ENCODE measurements around the gene RRP1.

The RRP1 gene

DNA sequence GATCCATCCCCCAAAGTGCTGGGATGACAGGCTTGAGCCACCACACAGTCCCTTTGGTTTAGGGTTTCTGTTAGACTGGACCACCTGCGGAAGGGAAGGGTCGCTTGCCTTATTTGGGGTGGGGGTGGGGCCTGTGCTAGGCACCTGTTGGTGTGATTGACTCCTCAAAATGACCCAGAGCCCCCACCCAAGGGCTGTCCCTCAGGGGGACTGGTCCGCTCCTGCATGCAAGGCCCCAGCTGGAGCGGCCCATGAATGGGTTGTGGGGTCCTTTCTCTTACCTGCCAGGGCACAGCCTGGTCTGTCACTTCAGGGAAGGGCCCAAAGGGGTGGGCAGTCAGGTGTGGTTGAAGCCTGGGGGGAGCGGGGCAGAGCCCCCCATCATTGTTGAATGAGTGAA lies 11.4 kb upstream of the RRP1 start:
- DNase-seq = no peak

- no peak for DNase-seq
Observed at GRCh38 chr21:43778469-43779335, 10.7 kb upstream of the RRP1 start.

DNA sequence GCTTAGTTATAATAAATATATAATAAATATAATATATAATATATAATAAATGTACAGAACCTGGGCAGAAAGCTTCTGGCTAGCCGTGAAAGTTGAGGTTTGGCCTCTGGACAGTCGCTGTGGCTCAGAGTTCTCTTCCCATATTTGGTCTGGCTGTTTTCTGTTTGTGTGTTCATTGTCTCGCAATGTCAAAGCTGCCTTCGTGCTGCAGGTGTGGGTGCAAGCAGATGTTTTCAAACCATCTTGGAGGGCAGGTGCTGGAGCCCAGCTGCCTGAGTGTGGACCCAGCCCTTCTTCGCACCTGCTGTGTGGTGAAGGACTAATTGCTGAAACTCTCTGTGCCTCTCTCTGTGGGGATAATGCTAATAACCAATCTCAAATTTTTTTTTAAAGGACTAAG lies 9.7 kb upstream of the RRP1 start:
- DNase-seq = no peak

GRCh38 chr21:43781846-43782245 lies 7.5 kb upstream of the RRP1 start:
- no peak for DNase-seq

GRCh38 chr21:43782431-43783097 lies 6.8 kb upstream of the RRP1 start:
- DNase-seq = no peak

DNA sequence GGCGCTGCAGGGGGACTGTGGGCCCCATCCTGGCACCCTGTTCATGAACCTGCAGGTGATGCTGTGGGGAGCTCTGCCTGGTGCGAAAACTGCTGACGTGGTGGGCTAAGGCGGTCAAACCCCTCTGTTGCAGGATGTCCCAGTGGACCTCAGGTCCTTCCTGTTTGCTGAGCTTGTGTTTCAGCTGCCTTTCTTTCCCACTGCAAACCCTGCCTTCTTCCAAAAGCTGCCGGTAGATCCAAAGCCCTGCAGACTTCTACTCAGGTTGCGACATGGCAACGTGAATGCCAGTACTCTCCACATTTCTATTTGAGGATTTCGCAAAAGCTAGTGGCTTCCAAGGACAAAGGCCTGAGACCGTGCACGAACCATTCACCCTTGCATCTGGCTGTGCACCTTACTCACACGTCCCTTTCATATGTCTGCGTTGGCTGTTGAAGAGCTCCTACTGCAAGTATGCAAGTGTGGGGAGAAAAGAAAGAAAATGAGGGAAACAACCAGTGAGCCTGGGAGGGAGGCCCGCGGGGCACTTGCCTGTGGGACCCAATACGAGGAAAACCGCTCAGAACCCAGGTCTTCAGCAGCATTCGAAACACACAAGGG lies 6.2 kb upstream of the RRP1 start:
- no peak for DNase-seq

GRCh38 chr21:43785134-43785533 lies 4.2 kb upstream of the RRP1 start:
- no peak for DNase-seq

DNA sequence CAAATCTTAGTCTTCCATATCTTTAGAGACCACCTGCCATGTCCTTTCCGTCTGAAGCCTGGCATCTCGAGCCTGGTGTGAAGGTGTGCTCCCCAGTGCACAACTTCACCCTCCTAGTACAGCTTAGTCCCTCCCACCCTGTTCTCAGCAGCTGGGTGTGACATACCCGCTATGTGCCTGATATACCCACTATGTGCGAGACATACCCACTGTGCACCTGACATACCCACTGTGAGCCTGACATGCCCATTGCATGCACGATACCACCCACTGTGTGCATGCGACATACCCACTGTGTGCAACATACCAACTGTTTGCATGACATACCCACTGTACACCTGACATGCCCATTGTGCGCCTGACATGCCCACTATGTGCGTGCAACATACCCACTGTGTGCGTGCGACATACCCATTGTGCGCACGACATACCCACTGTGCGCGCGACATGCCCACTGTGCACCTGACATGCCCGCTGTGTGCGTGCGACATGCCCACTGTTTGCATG lies 3.0 kb upstream of the RRP1 start:
- DNase-seq = no peak

DNA sequence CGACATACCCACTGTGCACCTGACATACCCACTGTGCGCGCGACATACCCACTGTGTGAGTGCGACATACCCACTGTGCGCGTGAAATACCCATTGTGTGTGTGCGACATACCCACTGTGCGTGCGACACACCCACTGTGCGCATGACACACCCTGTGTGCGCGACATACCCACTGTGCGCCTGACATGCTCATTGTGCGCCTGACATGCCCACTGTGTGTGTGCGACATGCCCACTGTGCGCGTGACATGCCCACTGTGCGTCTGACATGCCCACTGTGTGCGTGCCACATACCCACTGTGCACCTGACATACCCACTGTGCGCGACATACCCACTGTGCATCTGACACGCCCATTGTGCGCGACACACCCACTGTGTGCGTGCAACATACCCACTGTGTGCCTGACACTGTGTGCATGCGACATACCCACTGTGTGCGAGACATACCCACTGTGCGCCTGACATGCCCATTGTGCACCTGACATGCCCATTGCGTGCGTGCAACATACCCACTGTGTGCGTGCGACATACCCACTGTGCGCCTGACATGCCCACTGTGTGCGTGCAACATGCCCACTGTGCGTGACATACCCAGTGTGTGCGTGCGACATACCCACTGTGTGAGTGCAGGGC lies 2.5 kb upstream of the RRP1 start:
- no peak for DNase-seq

DNA sequence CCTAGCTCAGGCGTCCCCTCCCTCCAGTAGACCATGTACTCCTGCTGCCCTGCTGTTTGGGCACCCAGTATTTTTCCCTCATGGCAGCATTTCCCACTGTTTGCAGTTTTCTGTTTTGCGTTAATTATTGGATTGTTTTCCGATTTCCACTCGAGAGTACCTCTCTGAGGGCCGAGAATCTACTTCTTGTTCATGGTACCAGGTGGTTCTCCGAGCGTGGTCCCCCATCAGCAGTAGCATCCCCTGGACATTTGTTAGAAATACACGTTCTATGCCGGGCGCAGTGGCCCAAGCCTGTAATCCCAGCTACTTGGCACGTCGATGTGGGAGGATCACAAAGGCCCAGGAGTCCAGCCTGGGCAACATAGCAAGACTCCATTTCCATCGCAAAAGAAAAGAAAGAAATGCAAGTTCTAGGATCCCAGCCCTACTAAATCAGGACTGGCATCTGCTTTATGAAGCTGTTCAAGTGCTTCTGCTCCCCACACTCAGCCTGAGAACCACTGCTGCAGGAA lies 690 bp downstream of the RRP1 start:
- DNase-seq = no peak

DNA sequence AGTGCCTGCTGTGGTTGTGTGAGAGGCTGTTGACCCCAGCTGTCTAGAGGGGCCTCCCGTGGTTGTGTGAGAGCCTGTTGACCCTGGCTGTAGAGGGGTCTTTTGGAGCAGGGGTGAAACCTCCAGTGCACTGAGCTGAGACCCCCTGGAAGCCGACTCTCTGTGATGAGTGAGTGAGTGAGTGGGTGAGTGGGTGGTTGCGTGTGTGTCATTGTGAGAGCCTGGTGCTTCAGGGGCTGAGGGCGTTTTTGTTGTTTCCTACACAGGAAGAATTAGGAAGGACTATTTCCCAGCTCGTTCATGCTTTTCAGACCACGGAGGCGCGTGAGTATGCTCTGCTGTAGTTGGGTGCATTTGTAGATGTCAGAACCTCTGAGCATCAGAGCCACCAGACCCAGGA lies 3.0 kb downstream of the RRP1 start:
- no peak for DNase-seq

DNA sequence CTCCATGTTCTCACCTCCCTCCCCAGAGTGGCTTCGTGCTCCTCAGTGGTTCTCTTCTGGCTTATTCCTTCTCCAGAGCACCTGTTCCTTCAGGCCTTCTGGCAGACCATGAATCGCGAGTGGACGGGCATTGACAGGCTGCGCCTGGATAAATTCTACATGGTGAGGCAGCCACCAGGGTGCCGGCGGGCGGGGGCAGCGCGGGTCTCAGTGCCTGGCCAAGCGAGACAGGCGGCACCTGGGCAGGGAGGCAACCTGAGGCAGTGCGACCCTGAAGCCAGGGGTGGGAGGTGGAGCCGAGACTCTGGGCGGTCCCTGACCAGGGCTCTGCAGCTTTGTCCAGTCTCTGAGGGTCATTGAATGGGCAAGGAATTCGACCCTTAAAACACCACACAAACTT lies 3.9 kb downstream of the RRP1 start:
- DNase-seq = no peak

GRCh38 chr21:43794311-43794710 lies 4.9 kb downstream of the RRP1 start:
- no peak for DNase-seq

GRCh38 chr21:43794857-43795256 lies 5.5 kb downstream of the RRP1 start:
- no peak for DNase-seq

GRCh38 chr21:43797415-43797814 lies 8.0 kb downstream of the RRP1 start:
- no peak for DNase-seq

GRCh38 chr21:43797925-43798715 lies 8.7 kb downstream of the RRP1 start:
- DNase-seq = no peak

DNA sequence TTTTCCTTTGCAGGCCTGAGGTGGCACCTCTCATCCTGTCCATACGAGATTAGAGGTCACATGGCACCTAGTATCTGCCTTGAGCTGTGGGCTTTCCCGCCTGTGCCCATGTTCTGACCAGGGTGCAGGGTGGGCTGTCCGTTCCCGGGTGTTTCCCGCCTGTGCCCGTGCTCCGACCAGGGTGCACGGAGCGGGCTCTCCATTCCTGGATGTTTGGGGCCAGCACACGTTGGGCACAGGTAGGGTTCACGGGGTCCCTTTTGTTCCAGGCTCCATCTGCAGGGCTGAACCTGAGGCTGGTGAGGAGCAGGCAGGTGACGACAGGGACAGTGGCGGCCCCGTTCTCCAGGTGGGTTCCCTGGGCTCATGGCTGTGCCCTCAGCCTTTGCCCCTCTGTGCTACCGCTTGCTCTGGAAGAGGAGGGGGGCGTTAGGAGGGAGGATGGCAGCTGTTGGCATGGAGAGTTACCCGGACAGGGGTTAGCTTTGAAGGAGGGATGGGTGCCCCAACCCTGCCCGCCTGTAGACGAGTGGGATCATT lies 10.0 kb downstream of the RRP1 start:
- no peak for DNase-seq

DNA sequence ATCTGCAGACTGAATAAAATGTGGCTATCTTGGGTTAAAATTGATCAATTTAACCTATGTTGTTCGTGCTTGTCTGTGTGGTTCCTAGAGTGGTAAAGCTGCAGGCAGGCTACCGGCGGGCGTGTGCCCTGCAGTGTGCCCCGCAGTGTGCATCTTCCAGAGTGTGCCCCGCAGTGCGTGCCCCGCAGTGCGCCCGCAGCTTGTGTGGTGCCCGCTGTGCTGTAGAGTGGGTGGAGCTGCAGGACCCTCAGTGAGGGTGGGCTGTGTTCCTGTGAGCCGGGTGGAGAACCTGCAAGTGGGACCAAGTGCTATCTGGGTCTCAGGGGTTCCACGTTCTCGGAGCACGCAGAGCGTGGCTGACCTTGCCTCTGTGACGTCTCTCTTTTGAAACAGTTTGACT lies 10.7 kb downstream of the RRP1 start:
- no peak for DNase-seq

DNA sequence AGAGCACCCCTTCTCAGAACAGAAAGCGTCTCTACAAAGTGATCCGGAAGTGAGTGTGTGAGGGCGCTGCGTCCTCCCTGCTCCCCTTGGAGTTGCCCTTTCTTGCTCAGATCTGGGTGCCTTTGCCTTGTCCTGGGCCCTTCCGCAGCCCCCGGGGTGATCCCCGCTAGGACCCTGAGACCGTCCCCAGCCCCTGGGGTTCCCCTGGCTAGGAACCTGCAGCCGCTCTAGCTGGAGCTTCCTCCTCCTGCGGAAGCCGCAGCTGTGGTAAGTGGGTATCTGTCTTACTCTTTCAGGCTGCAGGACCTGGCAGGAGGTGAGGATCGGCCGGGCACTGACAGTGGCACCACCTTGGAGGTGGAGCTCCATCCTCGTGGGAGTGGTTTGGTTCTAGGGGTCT lies 11.2 kb downstream of the RRP1 start:
- DNase-seq = no peak

DNA sequence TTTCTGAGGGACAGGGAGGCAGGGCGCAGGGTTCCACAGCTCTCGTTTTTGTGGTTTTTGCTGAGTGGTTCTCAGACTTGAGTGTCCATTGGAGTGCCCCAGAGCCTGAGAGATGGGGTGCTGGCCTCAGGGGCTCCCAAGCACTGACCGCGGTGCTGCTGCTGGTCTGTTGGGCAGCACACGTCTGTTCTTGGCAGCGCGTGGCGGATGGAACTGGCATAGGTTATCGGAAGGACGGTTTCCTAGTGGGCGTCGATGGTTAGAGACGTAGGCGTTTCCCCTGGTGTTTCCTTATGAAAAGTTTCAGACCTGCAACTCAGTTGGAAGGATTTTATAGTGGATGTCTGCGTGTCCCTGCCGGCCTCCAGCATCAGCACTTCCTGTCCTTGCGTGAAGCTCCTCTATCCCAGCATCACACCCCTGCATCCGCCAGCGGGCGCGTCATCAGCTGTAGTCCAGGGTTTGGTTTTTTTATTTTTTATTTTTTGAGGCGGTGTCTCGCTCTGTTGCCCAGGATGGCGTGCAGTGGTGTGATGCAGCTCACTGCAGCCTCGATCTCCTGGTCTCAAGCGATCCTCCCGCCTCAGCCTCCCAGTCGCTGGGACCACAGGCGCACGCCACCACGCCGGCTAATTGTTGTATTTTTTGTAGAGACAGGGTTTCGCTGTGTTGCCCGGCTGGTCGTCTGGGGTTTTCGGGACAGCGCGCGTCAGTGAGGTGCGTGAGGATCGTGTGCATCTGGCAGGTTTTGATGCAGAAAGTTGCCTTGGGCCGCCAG lies 11.8 kb downstream of the RRP1 start:
- no peak for DNase-seq

- DNase-seq = no peak
Observed at GRCh38 chr21:43802713-43803313, 13.4 kb downstream of the RRP1 start.

All from activated CD8-positive, alpha-beta memory T cell treated with anti-CD3 and anti-CD28 coated beads for 24 hours (primary cell).